Natural killer cell (primary cell): Measurements from ENCODE around the gene DPP9. TPM values are rescaled to one million over a fixed set of nuclear protein-coding genes. Genes with fewer than 3 reads are reported as not detected.

Experiments used
- ATAC-seq, 3 donors: fragments of 150-1000 bp in 2 of 3; fragments of 200-7000 bp in 1 of 3; cut with Tn5 transposase; 1 replicate in 1 of 3; 2 replicates in 2 of 3; pipeline ENCODE4 v1.10.0; 2021; ENCODE audit warnings: mild to moderate bottlenecking in 2 of 3, moderate library complexity in 2 of 3
- DNase-seq, 2 donors: peaks; one replicate each; pipeline versions ENCODE4 v3.0.0 to v3.0.0-alpha.2; 2013 to 2021; ENCODE audit warnings: mixed read lengths in 1 of 2
- H3K27ac ChIP-seq: one replicate; pipeline ENCODE4 v1.5.1; 2013; ENCODE audit warnings: mild to moderate bottlenecking, low read length
- H3K27me3 ChIP-seq: one replicate; pipeline ENCODE4 v1.6.1; 2013; ENCODE audit warnings: low read length; ENCODE audit not compliant: control insufficient read depth, insufficient read depth
- H3K36me3 ChIP-seq: one replicate; pipeline ENCODE4 v1.6.1; 2013; ENCODE audit warnings: low read length; ENCODE audit not compliant: control insufficient read depth, insufficient read depth
- H3K4me1 ChIP-seq: one replicate; pipeline ENCODE4 v1.6.1; 2013; ENCODE audit warnings: low read length; ENCODE audit not compliant: control insufficient read depth, insufficient read depth
- H3K4me3 ChIP-seq: one replicate; pipeline ENCODE4 v1.5.1; 2013; ENCODE audit warnings: low read length
- H3K9me3 ChIP-seq: one replicate; pipeline ENCODE4 v1.6.1; 2013; ENCODE audit warnings: low read length; ENCODE audit not compliant: control insufficient read depth, insufficient read depth
- H3K27ac Mint-ChIP-seq, 2 donors: one replicate each; pipeline ENCODE4 v1.8.0; 2022; ENCODE audit warnings: mild to moderate bottlenecking in 2 of 2, mixed read lengths in 2 of 2, moderate library complexity in 1 of 2
- H3K27me3 Mint-ChIP-seq, 2 donors: one replicate each; pipeline ENCODE4 v1.8.0; 2022; ENCODE audit warnings: low read depth in 2 of 2, mixed read lengths in 2 of 2
- H3K36me3 Mint-ChIP-seq: one replicate; pipeline ENCODE4 v1.8.0; 2022; ENCODE audit warnings: mixed read lengths
- H3K4me1 Mint-ChIP-seq, 2 donors: one replicate each; pipeline ENCODE4 v1.8.0; 2022; ENCODE audit warnings: mixed read lengths in 2 of 2
- H3K4me3 Mint-ChIP-seq: one replicate; pipeline ENCODE4 v1.8.0; 2022; ENCODE audit warnings: mild to moderate bottlenecking, moderate library complexity, mixed read lengths
- H3K9me3 Mint-ChIP-seq, 2 donors: one replicate each; pipeline ENCODE4 v1.8.0; 2022; ENCODE audit warnings: mixed read lengths in 2 of 2
- WGBS: methylation state at CpG from one replicate; pipeline ENCODE4 v1.1.7; 2013; ENCODE audit warnings: missing lambda C conversion rate; ENCODE audit not compliant: insufficient coverage; 5-methylcytosine and 5-hydroxymethylcytosine counted together
- intact Hi-C: fragments of 100-400 bp; cut with micrococcal nuclease; formaldehyde crosslinking; loops from one replicate; pipeline ENCODE4 v1.14.2; 2022
- total RNA-seq, 4 donors: library from RNA; stranded (reverse); fragments of 120-200 nt in 1 of 4; gene quantifications; one replicate each; pipeline versions ENCODE4 v1.2.3 to v1.2.4, GENCODE V29; 2013 to 2022
- TF ChIP-seq, protein P1 (sequence below): fragments of 200-600 bp; IDR thresholded peaks from one replicate; pipeline ENCODE4 v1.8.0; 2022; ENCODE audit warnings: antibody characterized with exemption

DPP9 gene
- total RNA-seq, 3 donors from 2014 or later (not counting 1 experiment from before 2014, with no cell fraction given), result 133 to 183 (median 165) TPM

GRCh38 chr19:4732680-4733114 is 9.1 kb upstream of the DPP9 start:
- TF ChIP-seq, protein P1, sequence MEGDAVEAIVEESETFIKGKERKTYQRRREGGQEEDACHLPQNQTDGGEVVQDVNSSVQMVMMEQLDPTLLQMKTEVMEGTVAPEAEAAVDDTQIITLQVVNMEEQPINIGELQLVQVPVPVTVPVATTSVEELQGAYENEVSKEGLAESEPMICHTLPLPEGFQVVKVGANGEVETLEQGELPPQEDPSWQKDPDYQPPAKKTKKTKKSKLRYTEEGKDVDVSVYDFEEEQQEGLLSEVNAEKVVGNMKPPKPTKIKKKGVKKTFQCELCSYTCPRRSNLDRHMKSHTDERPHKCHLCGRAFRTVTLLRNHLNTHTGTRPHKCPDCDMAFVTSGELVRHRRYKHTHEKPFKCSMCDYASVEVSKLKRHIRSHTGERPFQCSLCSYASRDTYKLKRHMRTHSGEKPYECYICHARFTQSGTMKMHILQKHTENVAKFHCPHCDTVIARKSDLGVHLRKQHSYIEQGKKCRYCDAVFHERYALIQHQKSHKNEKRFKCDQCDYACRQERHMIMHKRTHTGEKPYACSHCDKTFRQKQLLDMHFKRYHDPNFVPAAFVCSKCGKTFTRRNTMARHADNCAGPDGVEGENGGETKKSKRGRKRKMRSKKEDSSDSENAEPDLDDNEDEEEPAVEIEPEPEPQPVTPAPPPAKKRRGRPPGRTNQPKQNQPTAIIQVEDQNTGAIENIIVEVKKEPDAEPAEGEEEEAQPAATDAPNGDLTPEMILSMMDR, result peak; percentile 66
- no peaks in the 10 kb centered on the region for H3K36me3 ChIP-seq
- H3K4me1 Mint-ChIP-seq, result peaks cover 5 to 15% of the 10 kb centered on the region in 2 donors
- peaks cover 3% of the 10 kb centered on the region for H3K4me1 ChIP-seq
- peaks cover 0 to 3% of the 10 kb centered on the region in 2 donors for H3K27me3 Mint-ChIP-seq
- intact Hi-C loops, result loop anchor here (1.0 kb wide), 1 partner anchor 59 kb away; the partner anchor contains the start of gene FEM1A
- no peak overlapping the region for H3K27ac ChIP-seq
- no peak overlapping the region for H3K4me3 ChIP-seq
- 16% methylated on average over 8 of the region's 8 CpGs for WGBS
- no peak overlapping the region for H3K4me3 Mint-ChIP-seq
- peak; percentile 80 to 95 (median 93) for ATAC-seq
- DNase-seq, result peak in 1 of 2 donors; percentile 80
- no peaks in the 10 kb centered on the region for H3K27me3 ChIP-seq
- H3K36me3 Mint-ChIP-seq, result no peaks in the 10 kb centered on the region
- H3K9me3 ChIP-seq, result no peaks in the 10 kb centered on the region
- H3K27ac Mint-ChIP-seq, result peak overlapping the region in 1 of 2 donors; percentile 52
- no peaks in the 10 kb centered on the region for H3K9me3 Mint-ChIP-seq

DNA sequence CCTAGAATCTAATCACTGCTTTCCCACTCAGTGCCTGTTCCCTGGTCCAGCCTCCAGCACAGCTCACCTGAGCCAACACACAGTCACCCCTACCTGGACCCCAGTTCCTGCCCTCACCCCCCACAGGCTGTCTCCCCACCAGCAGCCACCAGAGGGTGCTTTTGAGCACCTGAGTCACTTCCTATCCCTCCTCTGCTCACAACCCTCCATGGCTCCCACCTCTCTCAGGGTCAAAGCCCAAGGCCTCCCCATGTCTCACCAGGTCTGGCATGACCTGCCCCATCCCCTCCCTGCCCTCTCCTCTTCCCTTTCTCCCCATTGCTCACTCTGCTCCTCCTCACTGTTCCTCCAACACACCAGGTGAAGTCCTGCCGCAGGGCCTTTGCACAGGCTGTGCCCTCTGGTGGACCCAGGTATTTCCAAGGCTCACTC is 7.1 kb upstream of the DPP9 start:
- intact Hi-C loops, result no loop called here

DNA sequence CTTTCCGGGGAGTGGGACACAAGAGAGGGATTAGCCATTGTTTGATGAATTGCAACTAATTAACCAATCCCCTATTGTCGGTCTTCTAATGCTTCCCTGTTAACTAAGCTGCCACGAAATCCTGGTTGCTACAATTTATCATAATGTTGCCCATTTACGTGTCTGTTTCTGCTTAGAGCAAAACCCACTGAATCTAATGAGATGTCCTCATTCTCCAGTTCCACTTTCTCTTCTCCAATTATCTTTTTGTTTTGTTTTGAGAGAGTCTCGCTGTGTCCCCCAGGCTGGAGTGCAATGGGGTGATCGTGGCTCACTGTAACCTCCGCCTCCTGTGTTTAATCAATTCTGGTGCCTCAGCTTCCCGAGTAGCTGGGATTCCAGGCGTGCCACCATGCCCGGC is 5.2 kb upstream of the DPP9 start:
- Mint-ChIP-seq H3K27me3 (peaks cover 0 to 5% of the 10 kb centered on the region in 2 donors), H3K9me3 (no peaks in the 10 kb centered on the region), H3K27ac (no peak overlapping the region), H3K4me3 (no peak overlapping the region), H3K4me1 (peaks cover 17 to 33% of the 10 kb centered on the region in 2 donors), H3K36me3 (no peaks in the 10 kb centered on the region)
- intact Hi-C loops, result no loop called here
- Histone ChIP-seq H3K36me3 (no peaks in the 10 kb centered on the region), H3K9me3 (no peaks in the 10 kb centered on the region), H3K27ac (no peak overlapping the region), H3K4me1 (peaks cover 11% of the 10 kb centered on the region), H3K27me3 (no peaks in the 10 kb centered on the region), H3K4me3 (no peak overlapping the region)
- no peak for ATAC-seq
- 85% methylated on average over 10 of the region's 10 CpGs for WGBS
- no peak for DNase-seq
- TF ChIP-seq, protein P1, result no peak

More for the DNA sequence above, 7.1 kb upstream of the DPP9 start:
- ATAC-seq (peak; percentile 67 to 75 (median 72)), DNase-seq (peak; percentile 49 to 76)
- Histone ChIP-seq H3K9me3 (no peaks in the 10 kb centered on the region), H3K4me3 (no peak overlapping the region), H3K27me3 (no peaks in the 10 kb centered on the region), H3K27ac (no peak overlapping the region), H3K4me1 (peaks cover 3% of the 10 kb centered on the region), H3K36me3 (no peaks in the 10 kb centered on the region)
- H3K36me3 Mint-ChIP-seq, result no peaks in the 10 kb centered on the region
- peaks cover 0 to 3% of the 10 kb centered on the region in 2 donors for H3K27me3 Mint-ChIP-seq
- no peaks in the 10 kb centered on the region for H3K9me3 Mint-ChIP-seq
- H3K4me3 Mint-ChIP-seq, result no peak overlapping the region
- 100% methylated on average over 1 of the region's 1 CpG for WGBS
- H3K4me1 Mint-ChIP-seq, result peaks cover 5 to 15% of the 10 kb centered on the region in 2 donors
- TF ChIP-seq, protein P1, result peak; percentile 29
- H3K27ac Mint-ChIP-seq, result no peak overlapping the region
